Bronchial epithelial cell (primary cell): ENCODE measurements around the gene ABCG8. TPM values are rescaled to one million over a fixed set of nuclear protein-coding genes. Genes with fewer than 3 reads are reported as not detected.

Source experiments
- DNase-seq: peaks from one replicate; pipeline ENCODE4 v3.0.0-alpha.2; 2010; ENCODE audit warnings: low read depth
- FAIRE-seq: peaks from 2 replicates; lab custom pipeline; 2011; peaks lifted over from hg19 to GRCh38; lab: Jason Lieb, UNC
- H3K27me3 ChIP-seq: 2 replicates; pipeline ENCODE4 v1.5.1; 2011; ENCODE audit warnings: low read length; ENCODE audit not compliant: control insufficient read depth, insufficient read depth
- H3K36me3 ChIP-seq: 2 replicates; pipeline ENCODE4 v1.5.1; 2011; ENCODE audit warnings: low read length; ENCODE audit not compliant: control insufficient read depth, insufficient read depth
- H3K4me3 ChIP-seq: 2 replicates; pipeline ENCODE4 v1.5.1; 2011; ENCODE audit warnings: mild to moderate bottlenecking, low read depth, low read length, control low read depth
- total RNA-seq: library from RNA; depleted of rRNA; stranded (reverse); fragments of >200 nt; gene quantifications from 2 replicates; pipeline ENCODE4 v1.2.1, GENCODE V29; 2014
- TF ChIP-seq, protein P1 (sequence below): IDR thresholded peaks from 2 replicates; pipeline ENCODE4 v1.5.1; 2011; ENCODE audit warnings: mild to moderate bottlenecking, moderate library complexity, low read length, control low read depth, inconsistent platforms; ENCODE audit not compliant: insufficient read depth, severe bottlenecking

Gene ABCG8
- total RNA-seq, 1 donor from 2014 or later: not detected

DNA sequence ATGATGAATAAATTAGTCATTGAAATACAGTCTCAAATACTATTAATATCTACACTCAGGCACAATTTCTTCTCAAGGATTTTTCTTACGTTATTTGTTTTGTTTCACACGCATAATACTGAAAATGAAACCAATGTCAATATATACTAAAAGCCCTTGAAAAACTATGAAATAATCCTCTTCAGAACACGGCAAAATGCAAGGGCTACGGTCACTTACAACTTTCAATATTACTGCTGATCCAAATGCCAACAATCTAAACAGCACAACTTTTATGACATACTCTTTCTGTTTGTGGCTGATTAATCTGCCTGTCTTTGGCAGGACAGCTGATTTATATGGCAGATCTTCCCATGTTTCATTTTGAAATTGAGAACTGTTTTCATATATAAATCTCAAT, 88.7 kb downstream of the ABCG8 start:
- FAIRE-seq: no peak
- DNase-seq: no peak
- Histone ChIP-seq H3K4me3 (no peak overlapping the region), H3K27me3 (no peaks in the 10 kb centered on the region), H3K36me3 (peaks cover 4% of the 10 kb centered on the region)
- TF ChIP-seq, protein P1, sequence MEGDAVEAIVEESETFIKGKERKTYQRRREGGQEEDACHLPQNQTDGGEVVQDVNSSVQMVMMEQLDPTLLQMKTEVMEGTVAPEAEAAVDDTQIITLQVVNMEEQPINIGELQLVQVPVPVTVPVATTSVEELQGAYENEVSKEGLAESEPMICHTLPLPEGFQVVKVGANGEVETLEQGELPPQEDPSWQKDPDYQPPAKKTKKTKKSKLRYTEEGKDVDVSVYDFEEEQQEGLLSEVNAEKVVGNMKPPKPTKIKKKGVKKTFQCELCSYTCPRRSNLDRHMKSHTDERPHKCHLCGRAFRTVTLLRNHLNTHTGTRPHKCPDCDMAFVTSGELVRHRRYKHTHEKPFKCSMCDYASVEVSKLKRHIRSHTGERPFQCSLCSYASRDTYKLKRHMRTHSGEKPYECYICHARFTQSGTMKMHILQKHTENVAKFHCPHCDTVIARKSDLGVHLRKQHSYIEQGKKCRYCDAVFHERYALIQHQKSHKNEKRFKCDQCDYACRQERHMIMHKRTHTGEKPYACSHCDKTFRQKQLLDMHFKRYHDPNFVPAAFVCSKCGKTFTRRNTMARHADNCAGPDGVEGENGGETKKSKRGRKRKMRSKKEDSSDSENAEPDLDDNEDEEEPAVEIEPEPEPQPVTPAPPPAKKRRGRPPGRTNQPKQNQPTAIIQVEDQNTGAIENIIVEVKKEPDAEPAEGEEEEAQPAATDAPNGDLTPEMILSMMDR: no peak

DNA sequence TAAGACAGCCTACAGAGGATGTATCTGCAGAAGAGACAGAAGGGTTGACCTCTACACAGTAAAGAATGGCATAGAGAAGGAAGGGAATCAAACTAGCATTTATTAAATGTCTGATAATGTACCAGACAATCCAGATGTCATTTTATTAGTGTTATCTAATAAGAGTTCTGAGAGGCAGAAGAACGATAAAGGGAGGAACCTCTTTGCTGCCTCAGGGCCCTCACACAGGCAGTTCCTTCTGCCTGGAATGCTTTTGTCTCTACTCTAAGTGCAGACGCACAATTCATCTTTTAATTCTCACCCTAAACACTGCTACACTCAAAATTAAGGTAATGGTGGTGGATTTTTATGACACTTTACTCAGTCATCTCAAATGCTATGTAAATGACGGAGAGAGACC, 92.5 kb downstream of the ABCG8 start:
- FAIRE-seq: no peak
- Histone ChIP-seq H3K36me3 (peaks cover 7% of the 10 kb centered on the region), H3K27me3 (no peaks in the 10 kb centered on the region), H3K4me3 (no peak overlapping the region)
- TF ChIP-seq, protein P1: no peak
- DNase-seq: no peak

Other genes with a start within 250 kb of the ABCG8 start
- gene THADA, start 242.9 kb upstream of the ABCG8 start, total RNA-seq: 22.1 and 25.8 TPM in 2 replicates
- 1.8 and 4.5 TPM in 2 replicates for gene PLEKHH2, start 201.7 kb upstream of the ABCG8 start, total RNA-seq
- gene C1GALT1C1L, start 162.5 kb upstream of the ABCG8 start, total RNA-seq: not detected in 2 replicates
- gene DYNC2LI1, start 64.9 kb upstream of the ABCG8 start, total RNA-seq: 8.2 and 12.4 TPM in 2 replicates
- gene ABCG5, start 132 bp upstream of the ABCG8 start, total RNA-seq: not detected in 2 replicates
- 50.4 and 70.3 TPM in 2 replicates for gene LRPPRC, start 157.0 kb downstream of the ABCG8 start, total RNA-seq